Islet precursor cell (in vitro differentiated cells): Measurements from ENCODE around the gene KCNB1.

Experiments used
- DNase-seq: peaks from one replicate; pipeline ENCODE4 v3.0.0-alpha.2; 2018

KCNB1 gene

DNA sequence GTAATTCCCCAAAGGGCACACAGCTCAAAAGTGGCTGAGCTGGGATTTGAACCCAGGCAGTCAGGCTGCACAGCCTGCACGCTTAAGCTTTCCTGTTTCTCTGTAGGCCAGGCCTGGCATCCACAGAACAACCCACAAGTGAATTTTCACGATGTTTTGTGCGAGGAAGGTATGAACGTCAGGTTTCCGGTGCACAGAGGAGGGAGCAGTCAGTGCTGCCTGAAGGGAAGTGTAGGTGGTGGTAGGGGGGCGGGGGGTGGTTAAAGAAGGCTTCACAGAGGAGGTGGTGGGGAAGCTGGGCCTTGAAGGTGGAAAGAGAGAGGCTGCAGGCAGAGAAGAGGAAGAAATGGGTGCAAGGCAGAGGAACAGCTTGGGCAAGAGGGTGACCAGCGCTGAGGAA lies 14.1 kb downstream of the KCNB1 start:
- DNase-seq: no peak

- DNase-seq: no peak
Measured at GRCh38 chr20:49466114-49466912, 16.2 kb downstream of the KCNB1 start.

DNA sequence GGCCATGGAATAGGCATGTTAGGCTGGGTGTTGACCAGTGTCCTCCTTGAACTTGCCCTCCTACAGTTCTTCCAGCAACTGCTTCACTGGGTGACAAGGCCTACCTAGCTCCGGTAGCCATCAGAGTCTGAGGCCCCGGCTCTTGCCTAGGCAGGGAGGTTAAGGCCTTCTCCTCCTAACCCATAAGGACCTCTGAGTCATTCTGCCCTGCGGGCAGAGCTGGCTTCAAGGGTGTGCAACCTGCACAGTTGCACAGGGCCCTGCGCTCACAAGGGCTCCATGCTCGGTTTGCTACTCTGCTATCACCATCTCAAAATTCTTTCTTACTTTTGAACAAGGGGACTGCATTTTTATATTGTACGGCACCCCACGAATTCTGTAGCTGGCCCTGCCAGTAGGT lies 17.9 kb downstream of the KCNB1 start:
- no peak for DNase-seq

GRCh38 chr20:49462626-49463025 lies 19.8 kb downstream of the KCNB1 start:
- DNase-seq: no peak

DNA sequence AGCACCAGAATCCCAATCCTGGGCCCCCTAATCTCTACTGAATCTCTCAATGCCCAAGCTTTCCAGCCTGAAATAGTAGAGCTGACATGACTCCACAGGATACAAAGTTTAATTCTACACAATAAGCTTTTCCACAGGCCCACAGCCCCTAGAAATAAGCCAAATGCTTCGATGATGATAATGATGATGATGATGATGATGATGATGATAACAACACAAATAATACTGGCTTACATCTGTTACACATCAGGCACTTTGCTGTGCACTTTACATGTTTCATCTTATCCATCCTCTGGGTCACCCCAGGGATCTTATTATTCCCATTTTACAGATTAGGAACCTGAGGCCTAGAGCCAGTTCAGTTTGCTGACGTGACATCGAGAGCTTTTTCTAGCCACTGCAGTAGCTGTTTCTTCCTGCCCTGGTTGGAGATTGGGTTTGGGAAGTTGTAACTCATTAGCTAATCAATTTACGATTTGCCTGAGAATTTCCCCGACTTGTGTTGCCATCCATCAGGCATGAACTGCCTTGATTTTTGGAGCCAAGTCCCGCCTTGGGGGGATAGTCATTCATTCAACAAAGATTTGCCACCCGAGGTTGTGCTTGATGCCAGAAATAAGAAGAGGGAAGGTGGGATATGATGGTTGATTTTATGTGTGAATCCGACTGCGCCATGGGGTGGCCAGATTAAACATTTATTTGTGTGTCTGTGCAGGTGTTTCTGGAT lies 20.4 kb downstream of the KCNB1 start:
- DNase-seq: no peak

- no peak for DNase-seq
Measured at GRCh38 chr20:49460916-49461315, 21.6 kb downstream of the KCNB1 start.

DNA sequence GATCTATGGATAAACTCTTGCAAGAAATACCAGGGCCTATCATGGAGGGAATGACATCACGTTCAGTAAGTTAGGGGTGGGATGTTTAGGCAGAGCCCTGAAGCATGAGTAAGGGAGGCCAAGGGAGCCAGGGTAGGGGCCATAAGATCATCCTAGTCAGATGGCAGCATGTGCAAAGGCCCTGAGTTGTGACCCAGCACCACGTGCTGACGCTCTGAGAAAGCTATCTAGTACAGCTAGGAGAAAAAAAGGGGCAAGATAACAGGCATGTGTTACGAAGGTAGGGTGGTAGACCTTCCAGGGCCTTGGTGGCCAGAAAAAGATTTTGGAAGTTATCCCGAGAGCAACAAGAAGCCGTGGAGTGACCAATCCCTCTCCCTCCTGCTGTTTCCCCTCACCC lies 22.3 kb downstream of the KCNB1 start:
- no peak for DNase-seq

GRCh38 chr20:49459684-49460083 lies 22.8 kb downstream of the KCNB1 start:
- no peak for DNase-seq

GRCh38 chr20:49457444-49457843 lies 25.0 kb downstream of the KCNB1 start:
- DNase-seq: no peak

DNA sequence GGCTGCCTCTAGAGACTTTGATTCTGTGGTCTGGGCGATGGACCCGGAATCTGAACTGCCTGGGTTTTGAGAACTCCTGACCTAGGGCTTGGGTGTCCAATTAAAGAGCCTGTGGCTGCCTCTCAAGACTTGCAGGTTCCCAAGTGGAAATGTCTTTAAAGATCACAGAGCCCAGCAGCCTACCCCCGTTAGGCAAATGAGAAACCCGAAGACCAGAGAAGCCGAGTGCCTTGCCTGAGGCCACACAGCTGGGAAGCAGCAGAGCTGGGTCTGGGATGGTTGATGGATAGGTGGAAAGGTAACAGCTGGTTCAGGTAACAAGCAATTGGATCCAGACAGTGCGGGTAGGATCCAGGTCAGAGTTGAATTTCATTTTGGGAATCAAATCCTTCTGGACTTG lies 25.8 kb downstream of the KCNB1 start:
- DNase-seq: no peak

DNA sequence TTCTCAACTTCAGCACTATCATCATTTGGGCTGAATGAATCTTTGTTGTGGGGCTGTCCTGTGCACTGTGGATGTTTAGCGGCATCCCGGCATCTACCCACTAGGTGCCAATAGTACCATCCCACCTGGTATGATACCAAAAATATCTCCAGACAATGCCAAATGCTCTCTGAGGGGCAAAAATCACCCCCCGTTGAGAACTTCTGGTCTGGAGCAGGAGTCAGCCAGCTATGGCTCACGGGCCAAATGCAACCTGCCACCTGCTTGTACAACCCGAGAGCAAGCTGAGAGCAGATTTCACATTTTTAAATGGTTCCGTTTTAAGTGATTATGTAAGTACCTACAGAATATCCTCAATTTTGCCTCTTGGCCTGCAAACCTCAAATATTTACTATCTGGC lies 26.8 kb downstream of the KCNB1 start:
- DNase-seq: no peak

DNA sequence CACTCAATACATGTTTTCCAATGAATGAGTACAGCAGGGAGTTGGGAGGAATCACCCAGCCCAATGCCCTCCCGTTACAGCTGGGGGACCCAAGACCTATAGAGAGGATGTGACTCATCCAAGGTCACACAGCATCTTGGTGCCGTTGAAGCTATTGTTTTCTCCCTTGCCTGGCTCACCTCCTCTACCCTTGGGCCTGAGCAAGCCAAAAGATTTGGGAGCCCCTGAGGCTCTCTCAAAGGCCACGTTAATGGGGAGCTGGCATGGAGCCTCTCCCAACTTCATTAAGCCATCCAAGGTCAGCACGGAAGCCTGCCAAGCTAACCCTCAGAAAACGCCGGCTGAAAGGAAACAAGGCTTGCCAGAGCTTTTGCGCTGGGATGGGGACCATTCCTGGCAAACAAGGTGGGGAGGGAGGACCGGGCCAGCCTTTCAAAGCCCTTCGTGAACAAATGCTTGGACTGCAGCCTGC lies 30.4 kb downstream of the KCNB1 start:
- no peak for DNase-seq

GRCh38 chr20:49450281-49450721 lies 32.2 kb downstream of the KCNB1 start:
- no peak for DNase-seq

GRCh38 chr20:49448917-49449316 lies 33.6 kb downstream of the KCNB1 start:
- no peak for DNase-seq

DNA sequence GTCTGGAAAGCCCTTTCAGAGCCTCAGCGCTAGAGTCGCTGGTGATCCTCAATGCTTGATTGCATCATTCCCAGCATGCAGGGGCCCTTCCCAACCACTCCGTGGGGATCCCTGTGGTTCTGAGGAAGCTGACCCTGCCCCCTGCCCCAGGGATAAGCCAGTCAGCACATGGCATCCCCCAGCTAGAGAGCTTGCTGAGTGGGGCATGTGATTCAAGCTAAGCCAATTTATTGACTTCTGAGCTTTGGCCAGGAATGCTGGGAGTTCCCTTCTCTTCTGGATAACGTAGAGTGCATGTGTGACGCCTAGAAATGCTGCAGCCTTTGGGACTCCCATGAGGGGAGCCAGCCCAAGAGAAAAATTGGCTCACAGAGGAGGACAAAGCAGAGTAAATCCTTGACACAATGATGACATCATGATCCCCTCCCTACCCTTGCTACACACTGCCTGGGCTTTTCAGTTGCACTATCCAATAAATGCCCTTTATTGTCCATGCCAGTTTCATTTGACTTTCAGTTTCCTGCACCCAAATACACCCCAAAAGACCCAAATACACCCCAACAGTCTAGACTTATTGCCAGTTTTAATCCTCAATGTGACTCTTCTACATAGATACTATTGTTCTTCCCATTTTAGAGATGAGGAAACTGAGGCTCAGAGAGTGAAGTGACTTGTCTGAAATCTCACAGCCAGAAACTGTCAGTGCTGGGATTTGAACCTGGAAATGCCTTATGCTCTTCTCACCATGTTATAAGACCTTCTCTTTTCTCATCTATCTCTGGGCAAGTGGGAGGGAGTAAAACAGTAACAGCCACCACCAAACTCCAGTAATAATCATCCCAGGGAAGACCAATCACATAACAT lies 34.3 kb downstream of the KCNB1 start:
- no peak for DNase-seq

GRCh38 chr20:49447364-49447763 lies 35.1 kb downstream of the KCNB1 start:
- DNase-seq: no peak

GRCh38 chr20:49446808-49447207 lies 35.7 kb downstream of the KCNB1 start:
- peak; percentile 55 for DNase-seq

DNA sequence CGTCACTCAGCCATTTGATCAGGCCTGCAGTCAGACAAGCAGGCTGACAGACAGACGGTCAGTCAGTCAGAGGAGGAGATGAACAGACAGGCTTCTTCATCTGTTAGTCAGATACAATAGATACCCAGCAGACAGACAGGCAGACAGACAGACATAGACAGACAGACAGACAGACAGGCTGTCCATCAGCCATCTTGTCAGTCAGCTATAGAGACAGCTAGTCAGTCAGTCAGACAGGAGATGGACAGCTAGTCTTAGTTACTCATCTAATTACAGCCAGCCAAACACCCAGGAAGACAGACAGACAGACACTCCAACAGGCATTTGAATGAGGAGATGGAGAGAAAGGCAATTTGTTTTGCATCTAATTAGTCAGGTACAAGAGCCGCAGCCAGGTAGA lies 36.4 kb downstream of the KCNB1 start:
- DNase-seq: no peak

DNA sequence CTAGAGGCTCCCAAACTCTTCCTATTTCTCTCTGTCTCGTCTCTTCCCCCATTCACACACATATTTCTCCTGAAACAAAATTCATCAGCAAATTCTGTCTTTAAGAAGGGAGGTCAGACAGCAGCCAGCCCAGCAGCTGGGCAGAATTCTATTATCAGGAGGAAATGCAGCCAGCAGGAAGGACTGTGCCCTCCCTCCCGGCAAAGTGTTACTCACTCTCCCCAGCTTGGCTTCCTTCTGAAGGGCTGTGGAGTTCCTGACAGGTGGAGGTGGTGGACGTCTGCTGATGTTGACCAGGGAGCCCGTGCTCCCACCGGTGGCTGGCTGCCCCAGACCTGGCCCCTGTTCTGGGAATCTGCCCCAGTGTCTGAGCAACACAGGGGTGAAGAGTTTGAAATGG lies 37.3 kb downstream of the KCNB1 start:
- no peak for DNase-seq

GRCh38 chr20:49444553-49444990 lies 37.9 kb downstream of the KCNB1 start:
- no peak for DNase-seq

- no peak for DNase-seq
Measured at GRCh38 chr20:49437057-49437456, 45.4 kb downstream of the KCNB1 start.

DNA sequence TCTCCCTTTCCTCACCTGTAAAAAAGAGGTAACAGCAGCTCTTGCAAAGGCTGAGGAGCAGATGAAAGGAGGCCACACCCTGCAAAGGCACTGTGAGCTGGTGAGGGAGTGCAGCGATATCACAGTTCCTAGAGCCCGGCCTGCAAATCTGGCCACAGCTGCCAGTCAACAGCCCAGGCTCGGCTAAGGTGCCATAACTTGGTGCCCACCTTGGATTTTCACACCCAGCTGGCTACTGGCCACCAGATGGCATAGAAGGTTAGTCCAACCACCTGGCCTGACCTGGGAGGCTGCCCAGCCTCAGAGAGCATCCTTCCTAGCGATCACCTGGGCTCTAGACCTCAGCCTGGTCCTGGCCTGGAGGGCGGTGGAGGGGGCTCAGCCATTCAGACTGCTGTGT lies 46.8 kb downstream of the KCNB1 start:
- no peak for DNase-seq

- no peak for DNase-seq
Measured at GRCh38 chr20:49433333-49433732, 49.1 kb downstream of the KCNB1 start.
